ENCODE data around the gene KCNE2.

The KCNE2 gene, protein sequence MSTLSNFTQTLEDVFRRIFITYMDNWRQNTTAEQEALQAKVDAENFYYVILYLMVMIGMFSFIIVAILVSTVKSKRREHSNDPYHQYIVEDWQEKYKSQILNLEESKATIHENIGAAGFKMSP

DNA sequence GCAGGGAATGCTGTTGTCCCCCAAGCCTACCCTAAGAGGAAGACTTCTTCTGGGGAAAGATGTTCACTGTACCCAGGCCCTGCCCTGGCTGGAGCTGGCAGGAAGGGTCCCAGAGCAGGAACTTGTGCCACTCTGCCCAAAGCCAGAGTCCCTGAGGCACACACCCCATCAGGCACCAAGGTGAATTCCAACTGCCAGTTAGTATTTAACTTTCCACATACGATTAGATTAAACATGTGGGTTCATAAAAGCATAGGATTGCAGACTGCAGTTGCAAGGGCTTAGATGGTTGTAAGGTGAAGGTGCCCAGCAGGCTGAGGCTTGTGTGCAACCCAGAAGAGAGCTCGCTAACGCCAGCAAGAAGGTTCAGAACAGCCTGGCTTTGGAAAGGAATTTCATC is at the start of gene KCNE2:
KCNE2 (plus strand) TSS at position 274 of the 400 bp plus-strand sequence. CDS start 6,473 bp downstream, outside the sequence.
- intact Hi-C loops (cut with DNase I), result no loop called here
- DNase-seq, result no peak

DNA sequence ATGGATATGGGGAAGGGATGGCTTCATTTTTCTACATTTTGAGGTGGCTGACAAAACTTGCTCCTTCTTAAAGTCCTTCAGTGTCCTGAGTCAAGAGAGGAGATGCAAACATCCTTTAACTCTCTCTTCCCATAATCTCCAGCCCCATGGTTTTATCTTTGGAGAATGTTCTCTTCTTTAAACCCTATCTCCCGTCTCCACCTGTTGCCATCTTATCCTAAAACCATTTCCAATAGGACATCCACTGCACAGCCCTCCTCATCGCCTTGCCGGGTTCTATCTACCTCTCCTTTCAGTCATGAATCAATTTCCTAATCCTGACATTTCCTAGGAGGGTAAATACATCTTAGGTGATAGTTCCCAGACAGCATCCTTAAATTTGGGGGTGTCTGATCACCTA is 44.2 kb upstream of the KCNE2 start:
- no peak for DNase-seq
- intact Hi-C loops (cut with DNase I), result no loop called here

DNA sequence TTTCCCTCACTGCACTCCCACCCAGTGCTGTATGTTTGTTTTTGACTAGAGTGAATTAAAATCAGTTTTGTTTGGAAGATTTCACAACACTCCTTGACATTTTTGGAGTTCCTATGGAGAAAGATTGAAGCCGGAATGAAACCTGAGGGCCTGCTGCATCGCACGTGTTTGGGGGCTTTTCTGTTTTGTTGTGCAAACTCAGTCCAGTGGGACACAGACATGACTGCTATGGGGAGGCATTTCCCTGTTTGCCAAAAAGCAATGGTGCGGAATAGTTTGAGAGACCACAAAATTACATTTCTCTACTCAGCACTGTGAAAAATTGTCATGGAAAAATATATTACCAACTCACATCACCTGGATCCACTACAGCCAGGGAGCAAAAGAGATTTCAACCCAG is 43.8 kb upstream of the KCNE2 start:
- no peak for DNase-seq
- intact Hi-C loops (cut with DNase I), result no loop called here

DNA sequence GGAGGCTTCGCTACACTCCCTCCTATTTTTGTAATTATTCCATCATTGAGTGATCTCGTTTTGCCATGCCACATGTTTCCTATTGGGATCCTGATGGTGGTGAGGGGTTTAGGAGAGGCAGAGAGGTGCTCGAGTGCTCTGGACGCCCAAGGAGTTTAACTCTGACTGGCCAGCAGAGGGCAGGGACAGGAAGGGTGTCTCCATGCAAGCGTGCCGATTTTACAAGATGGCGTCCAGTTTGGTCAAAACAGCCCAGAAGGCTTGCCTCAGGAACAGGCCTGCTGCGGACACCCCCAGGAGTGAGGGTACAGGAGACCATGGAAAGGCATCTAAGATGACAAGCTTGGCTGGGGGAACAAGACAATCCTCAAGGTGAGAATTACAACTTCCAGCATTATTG is 33.8 kb upstream of the KCNE2 start:
- no peak for DNase-seq

DNA sequence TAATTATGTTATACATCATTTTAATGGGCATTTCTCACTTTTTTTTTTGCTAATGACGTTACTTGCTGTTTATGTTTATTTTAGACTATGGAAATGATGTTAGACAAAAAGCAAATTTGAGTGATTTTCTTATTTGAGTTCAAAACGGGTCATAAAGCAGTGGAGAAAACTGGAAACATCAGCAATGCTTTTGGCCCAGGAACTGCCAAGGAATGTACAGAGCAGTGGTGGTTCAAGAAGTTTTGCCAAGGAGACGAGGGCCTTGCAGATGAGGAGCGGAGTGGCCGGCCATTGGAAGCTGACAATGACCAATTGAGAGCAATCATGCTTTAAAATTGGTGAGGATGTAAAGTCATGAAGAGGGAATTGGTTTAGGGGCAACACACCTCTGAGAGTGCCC is 32.1 kb upstream of the KCNE2 start:
- DNase-seq, result no peak
- intact Hi-C loops (cut with DNase I), result no loop called here

More for the DNA sequence above, 33.8 kb upstream of the KCNE2 start:
- intact Hi-C loops (cut with DNase I), result no loop called here

DNA sequence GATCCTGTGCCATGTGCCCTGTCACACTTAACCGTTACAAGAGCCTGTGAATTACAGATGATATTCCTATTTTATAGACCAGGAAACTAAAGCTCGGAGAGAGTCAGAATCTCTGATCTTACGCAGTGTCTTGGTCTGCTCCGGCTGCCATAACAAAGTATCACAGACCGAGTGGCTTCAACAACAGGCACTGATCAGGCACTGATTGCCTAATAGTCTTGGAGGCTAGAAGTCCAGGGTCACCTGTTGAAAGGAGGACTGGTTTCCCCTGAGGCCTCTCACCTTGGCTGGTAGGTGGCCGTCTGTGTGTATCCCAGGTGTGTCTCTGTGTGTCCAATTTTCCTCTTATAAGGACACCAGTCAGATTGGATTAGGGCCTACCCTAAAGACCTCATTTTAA is 31.5 kb upstream of the KCNE2 start:
- intact Hi-C loops (cut with DNase I), result no loop called here

DNA sequence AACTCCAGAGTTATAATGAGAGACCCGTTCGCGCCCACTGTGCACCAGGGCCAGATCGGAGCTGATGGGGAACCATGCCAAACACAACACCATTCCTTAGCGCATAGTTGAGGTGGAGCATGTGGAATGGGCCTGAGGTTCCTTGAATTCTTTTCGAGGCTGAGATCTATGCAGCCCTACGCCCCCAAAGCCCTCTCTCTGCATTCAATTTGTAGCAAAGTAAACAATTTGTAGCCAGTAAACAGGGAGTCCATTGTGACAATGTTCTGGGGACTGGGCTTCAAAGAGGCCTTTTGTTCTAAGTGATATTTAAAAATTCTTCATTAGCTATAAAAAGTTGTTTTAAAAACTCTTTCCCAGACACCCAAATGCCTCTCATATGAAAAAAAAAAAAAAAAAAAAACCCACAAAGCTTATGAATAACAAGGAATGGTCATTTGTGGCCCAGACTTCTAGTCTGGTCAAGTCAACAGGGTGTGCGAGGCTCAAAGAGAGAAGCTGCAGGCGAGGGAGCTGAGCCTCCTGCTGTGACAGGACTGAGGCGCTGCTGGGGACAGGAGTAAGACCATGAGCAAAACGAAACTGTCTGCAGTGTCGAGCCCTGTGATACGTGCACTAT is 30.6 kb upstream of the KCNE2 start:
- DNase-seq, result peak in 2 of 42 donors; percentile 28 to 32
- intact Hi-C loops (cut with DNase I), result no loop called here

More for the DNA sequence above, 31.5 kb upstream of the KCNE2 start:
- no peak for DNase-seq

DNA sequence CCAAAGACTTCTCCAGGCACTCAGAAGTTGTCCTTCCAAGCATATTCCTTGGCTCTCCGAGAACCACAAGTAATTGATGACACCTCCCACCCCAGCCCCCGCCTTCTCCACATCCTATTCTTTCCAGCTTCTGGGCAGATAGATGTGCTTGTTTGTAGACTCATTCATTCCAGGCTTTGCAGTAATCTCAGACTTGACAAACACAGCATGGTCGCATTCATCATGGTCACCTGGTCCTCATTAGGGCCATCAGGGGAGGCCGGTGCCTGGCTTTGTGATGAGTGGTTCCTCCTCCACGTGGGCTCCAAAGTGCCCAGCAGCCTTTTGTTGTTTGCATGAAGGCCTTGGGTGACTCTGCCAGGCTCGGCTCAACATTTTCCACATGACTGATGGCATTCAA is 28.5 kb upstream of the KCNE2 start:
- intact Hi-C loops (cut with DNase I), result no loop called here
- DNase-seq, result peak in 2 of 42 donors; percentile 20 to 23

DNA sequence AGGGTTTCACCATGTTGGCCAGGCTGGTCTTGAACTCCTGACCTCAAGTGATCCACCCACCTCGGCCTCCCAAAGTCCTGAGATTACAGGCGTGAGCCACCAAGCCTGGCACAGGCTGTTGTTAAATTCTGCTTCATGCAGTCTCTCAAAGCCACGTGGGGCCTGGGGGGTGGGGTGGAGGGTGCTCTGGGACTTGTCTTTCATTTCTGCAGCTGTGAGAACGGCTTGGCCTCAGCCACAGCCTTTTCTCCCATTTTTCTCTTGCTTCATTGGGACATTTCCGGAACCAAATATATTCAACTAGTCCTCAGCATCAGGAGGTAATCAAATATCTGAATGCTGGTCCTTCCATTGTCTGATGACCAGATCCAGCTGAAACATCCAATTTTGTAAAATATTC is 27.6 kb upstream of the KCNE2 start:
- intact Hi-C loops (cut with DNase I), result no loop called here
- no peak for DNase-seq

DNA sequence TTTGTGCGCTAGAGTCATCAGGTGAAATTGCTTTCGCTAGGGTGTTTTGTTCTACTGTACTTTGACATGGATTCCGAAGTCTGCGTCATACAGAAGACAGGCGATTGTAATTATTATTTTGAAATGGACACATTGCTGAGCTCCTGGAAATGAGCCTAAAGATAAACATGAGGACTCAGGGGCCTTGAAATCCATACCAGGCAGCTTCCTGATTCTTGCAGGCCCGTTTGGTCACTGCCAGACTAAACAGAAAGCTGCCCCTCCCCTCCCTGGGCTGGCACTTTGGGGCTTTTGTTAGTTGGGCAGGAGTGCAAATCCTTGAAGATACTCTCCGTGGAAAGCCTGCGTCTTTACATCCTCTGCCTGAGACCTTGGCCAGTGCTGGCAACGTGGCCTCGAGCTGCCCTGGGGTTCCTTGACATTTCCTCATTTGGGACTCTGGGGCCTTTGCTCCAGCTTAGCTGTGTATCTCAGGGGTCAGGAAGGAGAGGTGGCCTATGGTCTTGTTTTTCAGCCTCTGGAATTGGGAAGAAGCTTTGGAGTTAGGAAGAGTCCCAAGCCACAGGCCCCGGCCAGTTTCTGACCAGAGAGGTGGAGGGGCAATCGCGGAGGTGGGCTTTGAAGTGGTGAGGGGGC is 26.9 kb upstream of the KCNE2 start:
- DNase-seq, result no peak
- intact Hi-C loops (cut with DNase I), result no loop called here

DNA sequence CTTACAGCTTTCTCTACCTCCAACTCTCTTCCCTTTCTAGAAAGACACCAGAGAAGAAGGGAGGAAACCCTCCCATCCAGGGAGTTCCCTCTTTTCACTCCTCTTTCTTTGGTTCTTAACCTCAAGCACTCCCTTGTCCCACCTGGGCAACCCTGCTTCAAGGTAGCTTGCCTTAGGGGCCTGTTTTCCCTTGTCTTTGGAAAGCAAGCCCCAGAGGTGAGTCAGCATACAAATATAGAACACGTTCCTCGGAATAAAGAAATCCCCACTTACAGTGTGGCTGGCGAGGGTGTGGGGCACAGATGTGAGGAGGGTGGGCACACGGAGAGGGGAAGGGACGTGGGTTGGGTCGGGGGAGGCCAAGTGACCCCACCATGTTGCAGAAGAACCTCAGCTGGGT is 26.1 kb upstream of the KCNE2 start:
- intact Hi-C loops (cut with DNase I), result no loop called here

DNA sequence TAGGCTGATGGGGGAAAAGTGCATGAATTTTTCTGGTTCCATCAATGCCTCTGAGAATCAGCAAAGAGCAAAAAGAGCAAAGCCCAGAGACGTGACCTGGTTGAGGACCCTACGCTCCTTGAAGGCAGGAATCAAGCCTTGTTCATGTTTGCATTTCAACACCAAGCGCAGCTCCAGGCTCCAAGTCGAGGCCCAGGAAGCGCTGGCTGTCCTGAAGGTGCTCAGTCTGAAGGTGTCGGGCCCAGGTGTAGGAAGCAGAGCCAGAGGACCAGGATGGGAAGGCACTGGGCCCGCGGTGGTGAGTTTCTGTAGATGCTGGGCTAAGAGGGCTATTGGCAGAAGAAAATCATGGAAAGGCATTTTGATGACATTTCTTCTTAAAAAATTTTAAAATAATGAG is 25.6 kb upstream of the KCNE2 start:
- intact Hi-C loops (cut with DNase I), result no loop called here
- DNase-seq, result no peak

More for the DNA sequence above, 26.1 kb upstream of the KCNE2 start:
- DNase-seq, result no peak

DNA sequence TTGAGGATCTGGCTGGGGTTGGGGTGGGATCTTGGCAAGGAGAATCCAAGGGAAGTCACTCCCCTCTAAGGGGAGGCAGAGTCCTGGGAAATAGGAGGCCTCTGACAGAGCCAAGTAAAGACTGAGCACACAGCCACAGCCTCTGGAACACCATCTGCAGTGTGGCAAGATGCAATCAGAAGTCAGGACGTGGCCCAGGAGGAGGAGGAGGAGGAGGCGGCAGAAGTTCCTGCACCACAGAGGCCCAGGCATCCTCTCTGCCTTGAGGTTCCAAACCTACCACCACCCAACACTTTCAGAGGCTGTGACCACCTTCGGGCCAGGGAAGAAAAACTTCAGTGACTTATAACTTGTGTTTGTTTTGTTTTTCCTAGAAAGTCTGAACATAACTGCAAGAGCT is 23.7 kb upstream of the KCNE2 start:
- DNase-seq, result no peak
- intact Hi-C loops (cut with DNase I), result no loop called here

DNA sequence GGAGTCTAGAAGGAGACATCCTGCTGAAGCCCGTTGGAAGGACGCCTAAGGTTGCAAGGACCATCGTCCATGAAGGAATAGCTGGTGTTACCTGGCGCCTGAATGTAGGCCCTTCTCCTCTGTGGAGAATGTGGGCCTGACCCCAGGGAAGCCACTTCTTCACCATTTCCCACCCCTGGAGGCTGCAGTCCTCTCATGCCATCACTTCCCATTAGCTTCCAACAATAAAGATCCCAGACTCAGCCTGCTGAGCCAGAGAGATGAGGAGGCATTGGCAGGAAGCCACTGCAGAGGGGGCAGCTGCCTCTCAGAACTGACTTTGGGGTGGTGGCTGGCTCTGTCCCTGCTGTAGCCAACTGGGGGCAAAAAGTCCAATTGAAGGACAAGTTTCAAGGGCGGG is 21.3 kb upstream of the KCNE2 start:
- intact Hi-C loops (cut with DNase I), result no loop called here

DNA sequence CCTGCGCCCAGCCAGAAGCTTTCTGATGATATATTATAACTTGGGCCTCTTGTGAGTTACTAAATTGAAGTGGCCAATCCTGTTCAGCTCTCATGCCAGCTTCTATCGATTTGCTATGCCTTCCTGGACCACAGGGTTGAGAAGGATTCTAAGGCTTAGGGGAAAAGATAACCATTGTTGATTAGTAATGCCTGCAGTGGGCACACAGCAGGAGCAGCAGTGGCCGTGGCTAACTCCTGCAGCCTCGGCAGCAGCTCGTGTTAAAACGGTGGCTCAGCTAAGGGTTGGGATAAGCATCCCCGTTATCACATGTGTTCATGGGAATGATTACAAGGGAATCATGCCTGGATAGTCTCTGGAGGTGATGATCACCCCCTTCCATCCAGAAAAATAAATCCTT is 20.5 kb upstream of the KCNE2 start:
- no peak for DNase-seq
- intact Hi-C loops (cut with DNase I), result no loop called here

More for the DNA sequence above, 21.3 kb upstream of the KCNE2 start:
- no peak for DNase-seq

DNA sequence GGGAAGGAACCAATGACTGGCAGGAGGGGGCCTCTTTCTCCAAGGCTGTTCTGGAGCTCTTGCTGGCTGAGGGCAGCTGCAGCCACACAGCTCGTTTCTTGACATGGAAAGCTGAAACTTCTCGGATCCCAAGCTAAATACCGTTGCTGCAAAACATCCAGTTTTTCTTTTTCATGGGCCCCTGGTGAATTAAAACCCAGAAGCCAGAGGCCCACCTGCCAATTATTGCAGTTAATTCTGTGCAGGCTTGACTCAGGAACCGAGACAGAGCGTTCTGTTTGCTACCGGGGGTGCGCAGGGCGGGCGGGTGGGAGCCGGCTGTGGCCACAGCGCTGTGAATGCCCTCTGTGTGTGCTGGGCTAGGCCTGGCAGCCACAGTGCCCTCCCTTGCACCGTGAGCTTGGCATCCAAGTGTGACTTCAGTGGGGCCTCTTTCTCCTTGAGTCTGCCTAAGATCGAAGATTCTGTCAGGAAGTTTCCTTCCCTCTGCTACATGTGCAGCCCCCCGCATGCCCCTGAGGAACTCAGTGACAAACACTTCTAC is 19.9 kb upstream of the KCNE2 start:
- intact Hi-C loops (cut with DNase I), result no loop called here
- peak; percentile 25 to 84 (median 64) for DNase-seq

DNA sequence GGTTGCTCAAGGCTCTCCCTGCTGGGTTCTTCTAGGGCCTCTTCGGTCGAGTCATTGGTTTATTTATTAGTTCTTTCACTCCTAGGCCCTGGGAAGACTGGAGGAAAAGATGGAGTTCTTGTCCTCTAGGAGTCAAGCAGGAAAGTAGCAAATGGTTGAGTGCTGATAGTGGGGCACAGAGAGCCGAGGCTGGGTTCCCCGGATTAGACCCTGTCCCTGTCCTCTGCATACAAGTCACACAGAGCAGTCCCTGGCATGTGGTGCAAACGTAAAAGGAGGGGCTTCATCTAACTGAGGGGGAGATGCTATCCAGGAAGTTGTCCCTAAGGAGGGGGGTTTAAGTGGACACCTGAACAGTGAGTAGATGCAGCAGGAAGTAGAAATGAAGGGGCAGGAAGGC is 19.2 kb upstream of the KCNE2 start:
- no peak for DNase-seq
- intact Hi-C loops (cut with DNase I), result no loop called here

DNA sequence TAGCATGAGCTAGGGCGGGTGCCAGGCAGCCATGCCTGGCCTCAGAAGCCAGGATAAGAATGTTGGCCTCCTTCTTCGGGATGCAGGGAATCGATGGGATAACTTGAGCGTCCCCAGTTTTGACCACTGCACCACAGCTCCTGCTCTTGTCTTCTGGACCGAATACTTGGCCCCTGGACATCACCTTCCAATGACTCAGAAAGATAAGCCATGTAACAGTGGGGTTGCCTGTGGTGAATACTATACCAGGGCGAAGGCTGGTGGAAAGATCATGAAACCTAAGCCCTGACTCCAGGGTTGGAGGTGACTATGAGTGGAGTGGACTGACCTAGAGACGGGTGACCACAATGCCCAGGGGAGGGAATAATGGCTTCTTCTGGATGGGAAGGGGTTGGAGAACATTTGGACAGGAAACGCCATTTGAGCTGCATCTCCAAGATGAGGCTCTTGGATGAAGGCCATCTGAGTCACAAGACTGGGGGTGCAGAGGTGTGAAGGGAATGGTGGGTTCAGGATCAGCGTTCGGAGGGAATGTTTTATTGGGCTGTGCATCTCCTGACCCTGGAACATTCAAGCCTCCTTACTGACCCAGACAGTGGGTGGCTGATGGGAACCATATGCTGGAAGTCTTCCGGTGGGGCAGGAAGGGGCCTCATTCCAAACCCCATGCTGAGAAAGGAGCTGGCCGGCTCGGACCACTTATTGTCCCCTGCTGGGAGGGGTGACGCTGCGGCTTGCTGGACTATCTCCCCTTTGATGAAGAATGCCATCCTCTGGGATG is 18.5 kb upstream of the KCNE2 start:
- no peak for DNase-seq
- intact Hi-C loops (cut with DNase I), result loop anchor here (5.0 kb wide), 2 partner anchors 273 to 423 kb away; partner anchors contain the start of genes MRPS6 and SLC5A3

DNA sequence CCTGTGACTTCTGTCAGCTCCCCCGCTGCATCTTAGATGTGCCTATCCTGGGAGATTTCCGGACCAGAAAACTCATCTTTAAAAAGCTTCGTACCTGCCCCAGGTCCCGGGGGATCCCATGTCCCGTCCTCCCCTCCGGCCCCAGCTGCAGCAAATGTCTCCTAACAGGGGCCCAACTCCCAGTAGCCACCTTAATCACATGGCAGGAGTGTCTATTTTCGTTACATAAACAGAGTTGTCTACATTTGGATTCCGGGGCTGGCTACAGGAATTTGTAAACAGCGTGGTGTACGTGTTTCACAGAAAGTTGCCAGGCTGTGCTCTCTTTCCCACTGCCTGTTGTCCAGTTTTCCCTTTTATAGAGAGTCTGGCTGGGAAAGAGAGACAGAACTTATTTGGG is 17.9 kb upstream of the KCNE2 start:
- DNase-seq, result no peak
- intact Hi-C loops (cut with DNase I), result loop anchor here (5.0 kb wide), 2 partner anchors 274 to 424 kb away; partner anchors contain the start of genes MRPS6 and SLC5A3

All from head of caudate nucleus (tissue), 42 donors.